KMS-11 (cell line): ENCODE measurements around the gene TXNIP.

Experiments
- H2AFZ ChIP-seq: fragments of 200-600 bp; sonication (generic); 2 replicates; pipeline ENCODE4 v1.6.1; 2016; ENCODE audit warnings: antibody characterized with exemption, mixed run types, low read depth
- H3K27ac ChIP-seq: fragments of 200-600 bp; sonication (generic); 2 replicates; pipeline ENCODE4 v1.6.1; 2016; ENCODE audit warnings: mild to moderate bottlenecking, mixed run types
- H3K27me3 ChIP-seq: fragments of 200-600 bp; sonication (generic); 2 replicates; pipeline ENCODE4 v1.6.1; 2017; ENCODE audit warnings: mild to moderate bottlenecking, low read depth, mixed run types, moderate library complexity; ENCODE audit not compliant: insufficient read depth
- H3K36me3 ChIP-seq: fragments of 200-600 bp; sonication (generic); 2 replicates; pipeline ENCODE4 v1.6.1; 2017; ENCODE audit warnings: mild to moderate bottlenecking, mixed run types; ENCODE audit not compliant: insufficient read depth
- H3K4me1 ChIP-seq: fragments of 200-600 bp; sonication (generic); 2 replicates; pipeline ENCODE4 v1.6.1; 2016; ENCODE audit warnings: mild to moderate bottlenecking, low read depth, mixed run types; ENCODE audit not compliant: poor library complexity, severe bottlenecking
- H3K4me2 ChIP-seq: fragments of 200-600 bp; sonication (generic); 2 replicates; pipeline ENCODE4 v1.7.0; 2016; ENCODE audit warnings: mild to moderate bottlenecking, mixed run types
- H3K4me3 ChIP-seq: fragments of 200-600 bp; sonication (generic); IDR thresholded peaks from 2 replicates; pipeline ENCODE4 v1.6.1; 2017; ENCODE audit warnings: low read depth, low read length, mixed read lengths; ENCODE audit not compliant: insufficient read depth
- H3K79me2 ChIP-seq: fragments of 200-600 bp; sonication (generic); 2 replicates; pipeline ENCODE4 v1.6.1; 2016; ENCODE audit warnings: low read depth, mixed run types; ENCODE audit not compliant: insufficient read depth
- H3K9ac ChIP-seq: fragments of 200-600 bp; sonication (generic); 2 replicates; pipeline ENCODE4 v1.6.1; 2016; ENCODE audit warnings: mild to moderate bottlenecking, mixed run types
- H4K20me1 ChIP-seq: fragments of 200-600 bp; sonication (generic); 2 replicates; pipeline ENCODE4 v1.6.1; 2016; ENCODE audit warnings: mild to moderate bottlenecking, mixed run types; ENCODE audit not compliant: insufficient read depth
- CTCF ChIP-seq: fragments of 200-600 bp; sonication (generic); conservative IDR thresholded peaks from 2 replicates; pipeline ENCODE4 v1.6.1; 2017; ENCODE audit warnings: low read depth, mild to moderate bottlenecking, antibody characterized with exemption, low read length, moderate library complexity, mixed read lengths

Gene TXNIP

GRCh38 chr1:145996433-145997015 lies at the start of gene TXNIP:
Gene TXNIP, minus strand, starts transcription at chr1:145996579. Its CDS starts 313 bp downstream, at chr1:145996266.
- H3K4me1 ChIP-seq = peaks cover 44% of the 10 kb centered on the region

GRCh38 chr1:146039844-146040194 lies 43.4 kb upstream of the TXNIP start:
- Histone ChIP-seq H2AFZ (no peak overlapping the region), H4K20me1 (no peaks in the 10 kb centered on the region), H3K4me3 (no peak overlapping the region), H3K9ac (no peak overlapping the region; the same call in 1 of the 2 replicates), H3K4me1 (peaks cover 17% of the 10 kb centered on the region), H3K79me2 (no peaks in the 10 kb centered on the region), H3K4me2 (peak overlapping the region; percentile 26), H3K36me3 (no peaks in the 10 kb centered on the region), H3K27me3 (no peaks in the 10 kb centered on the region), H3K27ac (peak overlapping the region; percentile 82; the same call in 1 of the 2 replicates)
- no peak for TF ChIP-seq CTCF

More at GRCh38 chr1:145996433-145997015, at the start of gene TXNIP:
- no peaks in the 10 kb centered on the region for H3K27me3 ChIP-seq
- peak within 1 kb of the TSS; percentile 3; the same call in 1 of the 2 replicates for H3K27ac ChIP-seq
- no peaks in the 10 kb centered on the region for H3K36me3 ChIP-seq
- H4K20me1 ChIP-seq = no peaks in the 10 kb centered on the region
- no peaks in the 10 kb centered on the region for H3K79me2 ChIP-seq
- peak within 1 kb of the TSS; percentile 47 for H3K9ac ChIP-seq
- H2AFZ ChIP-seq = peak within 1 kb of the TSS; percentile 86
- H3K4me2 ChIP-seq = peak within 1 kb of the TSS; percentile 78
- no peak for TF ChIP-seq CTCF
- peak within 1 kb of the TSS; percentile 99 for H3K4me3 ChIP-seq

- TF ChIP-seq CTCF = no peak; the same call in 1 of the 2 replicates
- Histone ChIP-seq H4K20me1 (no peaks in the 10 kb centered on the region), H3K9ac (peak overlapping the region; percentile 82), H3K36me3 (no peaks in the 10 kb centered on the region), H3K4me3 (peak overlapping the region; percentile 98), H2AFZ (peak overlapping the region; percentile 88), H3K27ac (peak overlapping the region; percentile 82), H3K4me2 (peak overlapping the region; percentile 63), H3K27me3 (no peaks in the 10 kb centered on the region), H3K79me2 (no peaks in the 10 kb centered on the region), H3K4me1 (peaks cover 37% of the 10 kb centered on the region)
Measured at GRCh38 chr1:146036965-146037646, 40.7 kb upstream of the TXNIP start.

GRCh38 chr1:146036241-146036964 lies 40.0 kb upstream of the TXNIP start:
- Histone ChIP-seq H3K79me2 (no peaks in the 10 kb centered on the region), H2AFZ (peak overlapping the region; percentile 20; the same call in 1 of the 2 replicates), H4K20me1 (no peaks in the 10 kb centered on the region), H3K4me2 (peak overlapping the region; percentile 63), H3K36me3 (no peaks in the 10 kb centered on the region), H3K4me1 (peaks cover 44% of the 10 kb centered on the region), H3K4me3 (peak overlapping the region; percentile 64), H3K27ac (peak overlapping the region; percentile 16; the same call in 1 of the 2 replicates), H3K9ac (peak overlapping the region; percentile 1; the same call in 1 of the 2 replicates), H3K27me3 (no peaks in the 10 kb centered on the region)
- TF ChIP-seq CTCF = peak; percentile 21; the same call in 1 of the 2 replicates
